Smooth muscle cell (in vitro differentiated cells): ENCODE measurements around the gene TCOF1. TPM values are rescaled to one million over a fixed set of nuclear protein-coding genes. Genes with fewer than 3 reads are reported as not detected.

Source experiments
- DNase-seq: peaks from one replicate; lab custom pipeline; 2025; ENCODE audit not compliant: unreplicated experiment; lab: John Stamatoyannopoulos, UW
- H2AFZ ChIP-seq: fragments of 200-600 bp; sonication (generic); 2 replicates; pipeline ENCODE4 v1.6.0; 2016; ENCODE audit warnings: antibody characterized with exemption, low read depth, mild to moderate bottlenecking
- H3F3A ChIP-seq: fragments of 200-600 bp; sonication (generic); 2 replicates; pipeline ENCODE4 v1.6.0; 2017; ENCODE audit warnings: antibody characterized with exemption, low read depth
- H3K27ac ChIP-seq: fragments of 200-600 bp; sonication (generic); 2 replicates; pipeline ENCODE4 v1.5.1; 2016; ENCODE audit warnings: low read depth, mild to moderate bottlenecking
- H3K27me3 ChIP-seq: fragments of 200-600 bp; sonication (generic); 2 replicates; pipeline ENCODE4 v1.6.1; 2016; ENCODE audit warnings: low read depth, mild to moderate bottlenecking
- H3K36me3 ChIP-seq: fragments of 200-600 bp; sonication (generic); 2 replicates; pipeline ENCODE4 v1.5.1; 2016; ENCODE audit warnings: low read depth
- H3K4me1 ChIP-seq: fragments of 200-600 bp; sonication (generic); 2 replicates; pipeline ENCODE4 v1.5.1; 2016; ENCODE audit warnings: low read depth
- H3K4me2 ChIP-seq: fragments of 200-600 bp; sonication (generic); 2 replicates; pipeline ENCODE4 v1.6.0; 2016; ENCODE audit warnings: mild to moderate bottlenecking
- H3K4me3 ChIP-seq: fragments of 200-600 bp; sonication (generic); 2 replicates; pipeline ENCODE4 v1.5.1; 2016; ENCODE audit warnings: mild to moderate bottlenecking
- H3K79me2 ChIP-seq: fragments of 200-600 bp; sonication (generic); 2 replicates; pipeline ENCODE4 v1.6.0; 2016; ENCODE audit warnings: low read depth, mild to moderate bottlenecking
- H3K9ac ChIP-seq: fragments of 200-600 bp; sonication (generic); 2 replicates; pipeline ENCODE4 v1.6.0; 2016; ENCODE audit warnings: low read depth
- H3K9me3 ChIP-seq: fragments of 200-600 bp; sonication (generic); replicated peaks from 2 replicates; pipeline ENCODE4 v1.5.1; 2016; ENCODE audit warnings: low read depth
- H4K20me1 ChIP-seq: fragments of 200-600 bp; sonication (generic); 2 replicates; pipeline ENCODE4 v1.6.0; 2016; ENCODE audit warnings: low read depth
- CTCF ChIP-seq: fragments of 200-600 bp; sonication (generic); IDR thresholded peaks from 2 replicates; pipeline ENCODE4 v1.5.1; 2017; ENCODE audit warnings: borderline replicate concordance, mild to moderate bottlenecking, antibody characterized with exemption; ENCODE audit not compliant: insufficient read depth, poor library complexity, severe bottlenecking
- WGBS: methylation state at CpG from one replicate; pipeline ENCODE4 v1.1.7; 2016; ENCODE audit warnings: low lambda C conversion rate; 5-methylcytosine and 5-hydroxymethylcytosine counted together
- polyA plus RNA-seq: library from polyadenylated mRNA; unstranded; fragments of >200 nt; fragmentation: Nextera tagmentation; extraction: Ambion mirVana; gene quantifications from 2 replicates; pipeline ENCODE4 v1.2.1, GENCODE V29; 2016
- total RNA-seq: library from RNA; depleted of rRNA; stranded (reverse); fragments of >200 nt; gene quantifications from 2 replicates; pipeline ENCODE4 v1.2.3, GENCODE V29; 2014

Gene TCOF1
- total and polyA plus RNA-seq, 2 experiments from 2014 or later: 16.0 to 25.9 TPM

GRCh38 chr5:150310246-150310645 is 47.3 kb upstream of the TCOF1 start:
- Histone ChIP-seq H3K27me3 (no peaks in the 10 kb centered on the region), H3K9me3 (no peaks in the 10 kb centered on the region), H3K4me3 (no peak overlapping the region), H3K4me1 (peaks cover 6% of the 10 kb centered on the region), H3K27ac (peak overlapping the region; percentile 40), H3F3A (peaks cover 8% of the 10 kb centered on the region), H3K9ac (no peak overlapping the region), H4K20me1 (no peaks in the 10 kb centered on the region), H2AFZ (no peak overlapping the region), H3K79me2 (no peaks in the 10 kb centered on the region), H3K36me3 (no peaks in the 10 kb centered on the region), H3K4me2 (no peak overlapping the region)
- no peak for TF ChIP-seq CTCF
- 71% methylated on average over 5 of the region's 5 CpGs for WGBS
- DNase-seq: no peak

GRCh38 chr5:150311015-150311692 is 46.3 kb upstream of the TCOF1 start:
- Histone ChIP-seq H3K9ac (no peak overlapping the region), H2AFZ (no peak overlapping the region), H3K36me3 (no peaks in the 10 kb centered on the region), H3K79me2 (no peaks in the 10 kb centered on the region), H3K4me2 (no peak overlapping the region), H3K27me3 (no peaks in the 10 kb centered on the region), H3F3A (peaks cover 6% of the 10 kb centered on the region), H3K9me3 (no peaks in the 10 kb centered on the region), H3K27ac (peak overlapping the region; percentile 1), H3K4me3 (no peak overlapping the region), H3K4me1 (peaks cover 6% of the 10 kb centered on the region), H4K20me1 (no peaks in the 10 kb centered on the region)
- DNase-seq: no peak
- no peak for TF ChIP-seq CTCF
- WGBS: 70% methylated on average over 7 of the region's 7 CpGs

GRCh38 chr5:150312518-150312917 is 45.0 kb upstream of the TCOF1 start:
- no peaks in the 10 kb centered on the region for H3K9me3 ChIP-seq
- H3K27ac ChIP-seq: peak overlapping the region; percentile 1
- 62% methylated on average over 6 of the region's 6 CpGs for WGBS
- no peak overlapping the region for H2AFZ ChIP-seq
- no peaks in the 10 kb centered on the region for H3K79me2 ChIP-seq
- H3K4me2 ChIP-seq: no peak overlapping the region
- H3K4me3 ChIP-seq: no peak overlapping the region
- peaks cover 16% of the 10 kb centered on the region for H3F3A ChIP-seq
- no peak for DNase-seq
- H3K36me3 ChIP-seq: no peaks in the 10 kb centered on the region
- no peaks in the 10 kb centered on the region for H3K27me3 ChIP-seq
- H3K4me1 ChIP-seq: peaks cover 8% of the 10 kb centered on the region
- H3K9ac ChIP-seq: no peak overlapping the region
- no peaks in the 10 kb centered on the region for H4K20me1 ChIP-seq
- no peak for TF ChIP-seq CTCF

- no peak for TF ChIP-seq CTCF
- H3K4me1 ChIP-seq: peaks cover 18% of the 10 kb centered on the region
Measured at GRCh38 chr5:150313501-150313900, 44.0 kb upstream of the TCOF1 start.

More at GRCh38 chr5:150313501-150313900, 44.0 kb upstream of the TCOF1 start:
- Histone ChIP-seq H2AFZ (no peak overlapping the region), H3K79me2 (no peaks in the 10 kb centered on the region), H3K4me2 (no peak overlapping the region), H4K20me1 (no peaks in the 10 kb centered on the region), H3K36me3 (no peaks in the 10 kb centered on the region), H3K9me3 (no peaks in the 10 kb centered on the region), H3F3A (peaks cover 24% of the 10 kb centered on the region), H3K27me3 (no peaks in the 10 kb centered on the region), H3K27ac (no peak overlapping the region), H3K4me3 (no peak overlapping the region), H3K9ac (no peak overlapping the region)
- WGBS: 76% methylated on average over 6 of the region's 6 CpGs
- DNase-seq: no peak
